Activated naive CD4-positive, alpha-beta T cell treated with anti-CD3 and anti-CD28 coated beads, Interleukin-2, amount 50 U/mL, for 24 hours (primary cell): ENCODE measurements around the gene RABGAP1L.
"Not testable (repeated sequence)": the region's sequence is repeated elsewhere in the genome, so short reads cannot be mapped to it uniquely, and the experiment has no call there.

ENCODE experiments used
- H3K27ac Mint-ChIP-seq: one replicate; pipeline ENCODE4 v1.8.0; 2021; ENCODE audit warnings: mild to moderate bottlenecking, mixed read lengths
- H3K27me3 Mint-ChIP-seq: one replicate; pipeline ENCODE4 v1.8.0; 2021; ENCODE audit warnings: mixed read lengths
- H3K36me3 Mint-ChIP-seq: one replicate; pipeline ENCODE4 v1.8.0; 2021; ENCODE audit warnings: mixed read lengths
- H3K4me1 Mint-ChIP-seq: one replicate; pipeline ENCODE4 v1.8.0; 2021; ENCODE audit warnings: mixed read lengths
- H3K4me3 Mint-ChIP-seq: one replicate; pipeline ENCODE4 v1.8.0; 2021; ENCODE audit warnings: mild to moderate bottlenecking, mixed read lengths
- H3K9me3 Mint-ChIP-seq: one replicate; pipeline ENCODE4 v1.8.0; 2021; ENCODE audit warnings: mixed read lengths

Gene RABGAP1L

DNA sequence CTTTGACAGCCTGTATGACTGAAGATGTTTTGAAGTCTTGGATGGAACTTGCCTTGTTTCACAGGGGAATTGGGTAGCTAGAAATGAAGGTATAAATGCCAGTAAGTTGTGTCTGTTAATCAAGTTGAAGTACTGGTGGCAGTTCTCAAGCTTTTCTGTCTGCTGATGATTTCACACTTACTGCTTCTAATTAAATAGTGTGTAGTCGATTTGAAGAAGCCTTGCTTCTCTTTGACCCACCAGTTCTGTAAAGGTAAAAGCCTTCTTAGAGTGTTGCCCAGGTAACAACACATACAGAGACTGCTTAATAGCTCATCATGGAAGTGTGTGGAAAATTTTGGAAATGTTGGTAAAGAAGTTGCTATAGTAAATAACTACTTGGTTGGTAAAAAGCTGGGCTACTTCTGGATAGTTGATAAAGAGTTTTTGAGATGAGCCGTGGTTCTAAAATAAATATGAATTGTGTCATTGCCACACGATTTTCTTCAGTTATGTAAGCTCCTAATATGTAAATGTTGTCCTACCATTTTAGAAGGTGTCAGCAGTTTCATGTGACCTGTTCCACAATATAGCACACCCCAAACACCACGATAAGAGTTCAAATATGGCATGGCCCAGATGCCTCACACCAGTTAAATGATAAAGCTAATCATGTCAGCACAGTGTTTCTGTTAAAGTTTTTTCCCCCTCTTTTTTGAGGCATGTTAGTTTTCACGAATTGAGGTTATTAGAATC lies 7.4 kb downstream of the RABGAP1L start:
- Mint-ChIP-seq H3K36me3 (peaks cover 5% of the 10 kb centered on the region), H3K9me3 (no peaks in the 10 kb centered on the region), H3K4me1 (peaks cover 65% of the 10 kb centered on the region), H3K4me3 (no peak overlapping the region), H3K27me3 (no peaks in the 10 kb centered on the region), H3K27ac (peak overlapping the region; percentile 33)

DNA sequence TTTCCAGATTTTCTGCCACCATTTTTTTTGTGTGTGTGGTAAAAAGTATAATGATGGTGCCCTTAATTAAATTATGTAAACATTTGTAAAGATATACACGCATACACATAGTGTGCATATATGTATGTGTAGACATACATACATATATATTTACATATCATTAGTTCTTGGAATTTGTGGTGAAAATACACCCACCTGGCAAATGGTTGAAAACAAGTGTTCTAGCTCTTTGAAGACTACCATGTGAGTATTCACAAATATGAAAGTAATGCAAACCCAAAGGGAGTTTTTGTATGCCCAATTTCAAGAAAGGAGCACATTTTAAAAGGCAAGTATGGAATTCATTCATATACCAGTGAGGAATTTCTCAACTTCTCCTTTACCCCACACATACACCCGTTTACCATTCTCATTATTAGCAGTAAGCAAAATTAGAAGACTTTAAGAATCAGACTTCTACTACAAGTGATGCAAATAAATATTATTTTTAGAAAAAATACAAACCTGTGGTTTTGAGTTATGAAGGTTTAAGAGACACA lies 8.0 kb downstream of the RABGAP1L start:
- H3K4me1 Mint-ChIP-seq: peaks cover 65% of the 10 kb centered on the region
- no peaks in the 10 kb centered on the region for H3K9me3 Mint-ChIP-seq
- no peak overlapping the region for H3K27ac Mint-ChIP-seq
- H3K4me3 Mint-ChIP-seq: no peak overlapping the region
- no peaks in the 10 kb centered on the region for H3K27me3 Mint-ChIP-seq
- H3K36me3 Mint-ChIP-seq: peaks cover 5% of the 10 kb centered on the region

DNA sequence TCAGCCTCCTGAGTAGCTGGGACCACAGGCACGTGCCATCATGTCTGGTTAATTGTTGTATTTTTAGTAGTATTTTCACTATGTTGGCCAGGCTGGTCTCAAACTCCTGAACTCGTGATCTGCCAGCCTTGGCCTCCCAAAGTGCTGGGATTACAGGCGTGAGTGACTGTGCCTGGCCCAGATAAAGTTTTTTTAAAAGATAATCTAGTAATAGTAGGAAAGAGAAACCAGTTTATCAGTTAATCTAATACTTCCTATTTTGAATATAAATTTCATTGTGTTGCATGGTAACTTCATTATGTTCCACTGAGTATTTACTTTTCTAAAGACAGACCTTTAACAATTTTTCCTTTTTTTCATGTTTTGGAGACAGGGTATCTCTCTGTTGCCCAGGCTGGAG lies 10.0 kb downstream of the RABGAP1L start:
- Mint-ChIP-seq H3K9me3 (no peaks in the 10 kb centered on the region), H3K36me3 (peaks cover 4% of the 10 kb centered on the region), H3K27ac (no peak overlapping the region), H3K27me3 (no peaks in the 10 kb centered on the region), H3K4me3 (no peak overlapping the region), H3K4me1 (peaks cover 66% of the 10 kb centered on the region)

DNA sequence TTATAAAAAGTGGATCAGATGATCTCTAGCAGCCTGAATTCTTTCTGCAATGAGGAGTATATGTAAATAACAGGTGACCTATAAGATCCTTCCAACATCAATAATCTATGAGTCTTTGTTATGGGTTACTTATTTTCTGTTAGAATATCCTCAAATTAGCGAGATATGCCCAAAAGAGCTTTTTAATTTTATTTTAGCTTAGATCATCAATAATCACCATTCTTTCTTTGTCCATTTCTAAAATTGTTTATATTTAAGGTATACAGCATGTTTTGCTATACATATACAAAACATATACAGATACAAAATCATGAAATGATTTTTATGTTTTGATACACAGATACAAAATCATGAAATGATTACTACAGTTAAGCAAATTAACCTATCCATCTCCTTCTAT lies 11.8 kb downstream of the RABGAP1L start:
- Mint-ChIP-seq H3K27me3 (no peaks in the 10 kb centered on the region), H3K36me3 (no peaks in the 10 kb centered on the region), H3K4me3 (no peak overlapping the region), H3K4me1 (peaks cover 56% of the 10 kb centered on the region), H3K9me3 (no peaks in the 10 kb centered on the region), H3K27ac (no peak overlapping the region)

DNA sequence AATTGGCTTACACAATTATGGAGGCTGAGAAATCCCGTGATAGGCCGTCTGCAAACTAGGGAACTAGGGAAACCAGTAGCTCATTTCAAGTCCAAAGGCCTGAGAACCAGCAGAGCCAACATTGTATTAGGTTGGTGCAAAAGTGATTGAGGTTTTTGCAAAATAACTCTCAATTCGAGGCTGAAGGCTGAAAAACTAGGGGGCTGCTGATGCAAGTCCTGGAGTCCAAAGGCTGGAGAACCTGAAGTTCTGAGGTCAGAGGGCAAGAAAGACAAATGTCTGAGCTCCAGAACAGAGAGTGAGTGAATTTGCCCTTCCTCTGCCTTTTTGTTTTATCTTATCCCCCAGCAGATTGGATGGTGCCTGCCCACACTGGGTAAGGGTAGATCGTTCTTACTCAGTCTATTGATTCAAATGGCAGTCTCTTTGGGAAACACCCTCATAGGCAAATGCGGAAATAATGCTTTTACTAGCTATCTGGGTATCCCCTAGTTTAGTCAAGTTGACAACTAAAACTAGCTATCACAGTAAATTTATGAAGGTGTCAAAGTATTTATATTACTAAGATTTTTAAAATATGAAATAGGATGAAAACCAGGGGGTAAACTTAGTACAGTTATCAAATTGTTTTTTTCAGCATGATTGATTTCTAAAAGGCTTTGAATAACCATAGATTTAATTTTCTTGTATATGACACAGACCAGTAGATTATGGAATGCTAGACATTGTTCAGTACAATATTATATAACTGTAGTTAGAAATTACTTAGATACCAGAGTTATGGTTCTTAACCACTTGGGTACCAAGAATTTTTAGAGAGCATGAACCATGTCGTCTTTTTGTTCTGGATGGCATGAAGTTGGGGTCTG lies 15.4 kb downstream of the RABGAP1L start:
- H3K4me3 Mint-ChIP-seq: no peak overlapping the region
- H3K27me3 Mint-ChIP-seq: no peaks in the 10 kb centered on the region
- peaks cover 11% of the 10 kb centered on the region for H3K36me3 Mint-ChIP-seq
- no peak overlapping the region for H3K27ac Mint-ChIP-seq
- peaks cover 45% of the 10 kb centered on the region for H3K4me1 Mint-ChIP-seq
- H3K9me3 Mint-ChIP-seq: no peaks in the 10 kb centered on the region

DNA sequence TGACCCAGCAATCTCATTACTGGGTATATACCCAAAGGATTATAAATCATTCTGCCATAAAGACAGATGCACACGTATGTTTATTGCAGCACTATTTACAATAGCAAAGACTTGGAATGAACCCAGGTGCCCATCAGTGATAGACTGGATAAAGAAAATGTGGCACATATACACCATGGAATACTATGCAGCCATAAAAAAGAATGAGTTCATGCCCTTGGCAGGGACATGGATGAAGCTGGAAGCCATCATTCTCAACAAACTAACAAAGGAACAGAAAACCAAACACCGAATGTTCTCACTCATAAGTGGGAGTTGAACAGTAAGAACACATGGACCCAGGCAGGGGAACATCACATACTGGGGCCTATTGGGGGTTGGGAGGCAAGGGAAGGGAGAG lies 19.1 kb downstream of the RABGAP1L start:
- Mint-ChIP-seq H3K4me1 (peaks cover 38% of the 10 kb centered on the region), H3K36me3 (peaks cover 11% of the 10 kb centered on the region)
- H3K9me3 Mint-ChIP-seq, H3K27me3 Mint-ChIP-seq, H3K27ac Mint-ChIP-seq, H3K4me3 Mint-ChIP-seq: not testable (repeated sequence)

DNA sequence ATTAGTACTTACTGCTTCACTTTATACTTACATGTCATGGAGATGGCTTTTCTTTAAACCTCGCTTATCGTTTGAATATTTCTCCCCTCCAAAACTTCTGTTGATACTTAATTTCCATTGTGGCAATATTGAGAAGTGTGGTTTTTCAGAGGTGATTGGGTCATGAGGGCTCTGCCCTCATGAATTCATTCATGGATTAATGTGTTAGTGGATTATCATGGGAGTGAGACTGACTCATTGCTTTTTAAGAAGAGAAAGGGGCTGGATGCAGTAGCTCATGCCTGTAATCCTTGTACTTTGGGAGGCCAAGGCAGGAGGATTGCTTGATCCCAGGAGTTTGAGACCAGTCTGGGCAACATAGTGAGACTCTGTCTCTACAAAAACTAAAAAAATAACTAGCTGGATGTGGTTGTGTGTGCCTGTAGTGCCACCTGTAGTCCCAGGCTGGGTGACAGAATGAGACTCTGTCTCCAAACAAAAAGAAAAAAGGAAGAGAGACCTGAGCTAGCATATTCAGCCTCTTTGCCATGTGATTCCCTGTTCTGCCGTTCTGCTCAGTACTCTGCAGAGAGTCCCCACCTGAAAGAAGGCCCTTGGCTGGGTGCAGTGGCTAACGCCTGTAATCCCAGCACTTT lies 30.2 kb downstream of the RABGAP1L start:
- Mint-ChIP-seq H3K4me1 (peaks cover 38% of the 10 kb centered on the region), H3K9me3 (peaks cover 7% of the 10 kb centered on the region), H3K27me3 (no peaks in the 10 kb centered on the region), H3K27ac (peak overlapping the region; percentile 21), H3K36me3 (peaks cover 7% of the 10 kb centered on the region), H3K4me3 (no peak overlapping the region)

DNA sequence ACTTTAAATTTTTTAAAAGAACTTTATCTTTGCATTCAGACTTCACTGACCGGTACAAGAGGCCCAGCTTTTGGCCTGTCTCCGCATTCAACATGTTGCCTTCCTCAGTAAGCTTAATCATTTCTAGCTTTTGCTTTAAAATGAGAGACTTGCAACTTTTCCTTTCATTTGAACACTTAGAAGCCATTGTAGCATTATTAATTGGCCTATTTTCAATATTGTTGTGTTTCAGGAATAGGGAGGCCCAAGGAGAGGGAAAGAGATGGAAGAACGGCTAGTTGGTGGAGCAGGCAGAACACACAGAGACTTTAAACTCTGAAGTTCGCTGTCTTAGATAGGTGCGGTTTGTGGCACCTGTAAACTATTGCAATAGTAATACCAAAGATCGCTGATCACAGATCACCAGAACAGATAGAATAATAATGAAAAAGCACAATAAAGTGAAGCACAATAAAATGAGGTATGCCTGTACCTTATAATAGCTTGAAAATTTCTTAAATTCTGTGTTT lies 31.4 kb downstream of the RABGAP1L start:
- peaks cover 42% of the 10 kb centered on the region for H3K4me1 Mint-ChIP-seq
- peaks cover 7% of the 10 kb centered on the region for H3K9me3 Mint-ChIP-seq
- H3K27ac Mint-ChIP-seq: no peak overlapping the region
- H3K4me3 Mint-ChIP-seq: no peak overlapping the region
- peaks cover 5% of the 10 kb centered on the region for H3K36me3 Mint-ChIP-seq
- no peaks in the 10 kb centered on the region for H3K27me3 Mint-ChIP-seq

DNA sequence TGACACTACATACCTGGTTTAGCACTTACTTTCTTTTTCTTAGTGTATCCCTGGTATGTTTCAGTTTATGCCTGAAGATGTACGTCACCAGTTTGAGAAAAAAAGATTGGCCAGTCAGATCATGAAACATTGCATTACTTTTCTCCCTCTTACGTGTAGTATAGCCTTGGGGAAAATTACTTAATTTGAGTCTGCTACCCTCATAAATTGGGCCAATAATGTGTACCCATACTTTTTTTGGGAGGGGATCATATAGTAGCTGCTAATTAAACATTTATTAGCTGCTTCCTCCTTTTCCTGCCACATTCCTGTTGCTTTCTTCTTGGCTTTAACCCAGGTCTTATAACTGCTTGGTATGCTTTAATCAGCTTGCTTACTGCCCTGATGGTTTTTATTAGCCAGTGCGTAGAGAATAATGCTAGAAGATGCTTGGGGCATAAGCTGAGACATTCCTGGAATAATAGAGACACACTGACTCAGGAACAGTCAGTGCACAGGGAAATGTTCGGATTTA lies 32.1 kb downstream of the RABGAP1L start:
- Mint-ChIP-seq H3K27ac (no peak overlapping the region), H3K36me3 (peaks cover 5% of the 10 kb centered on the region), H3K27me3 (no peaks in the 10 kb centered on the region), H3K9me3 (peaks cover 7% of the 10 kb centered on the region), H3K4me1 (peaks cover 42% of the 10 kb centered on the region), H3K4me3 (no peak overlapping the region)

DNA sequence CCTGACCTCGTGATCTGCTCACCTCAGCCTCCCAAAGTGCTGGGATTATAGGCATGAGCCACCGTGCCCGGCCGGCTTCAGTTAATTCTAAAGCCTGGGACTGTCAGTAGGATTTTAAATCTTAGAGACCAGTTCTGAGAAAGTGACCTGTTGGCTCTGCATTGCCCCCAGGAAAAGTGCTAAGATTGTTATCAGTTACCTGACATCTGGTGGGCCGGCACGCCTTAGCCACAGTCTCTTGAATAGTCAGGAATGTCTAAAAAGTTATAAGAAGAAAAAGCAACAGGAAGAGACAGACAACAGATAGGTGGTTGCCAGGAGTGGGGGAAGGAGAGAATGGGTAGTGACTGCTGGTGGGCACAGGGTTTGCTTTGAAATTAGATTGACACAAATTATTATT lies 35.1 kb downstream of the RABGAP1L start:
- Mint-ChIP-seq H3K4me3 (no peak overlapping the region), H3K27me3 (no peaks in the 10 kb centered on the region), H3K36me3 (peaks cover 5% of the 10 kb centered on the region), H3K4me1 (peaks cover 43% of the 10 kb centered on the region), H3K27ac (no peak overlapping the region), H3K9me3 (no peaks in the 10 kb centered on the region)

DNA sequence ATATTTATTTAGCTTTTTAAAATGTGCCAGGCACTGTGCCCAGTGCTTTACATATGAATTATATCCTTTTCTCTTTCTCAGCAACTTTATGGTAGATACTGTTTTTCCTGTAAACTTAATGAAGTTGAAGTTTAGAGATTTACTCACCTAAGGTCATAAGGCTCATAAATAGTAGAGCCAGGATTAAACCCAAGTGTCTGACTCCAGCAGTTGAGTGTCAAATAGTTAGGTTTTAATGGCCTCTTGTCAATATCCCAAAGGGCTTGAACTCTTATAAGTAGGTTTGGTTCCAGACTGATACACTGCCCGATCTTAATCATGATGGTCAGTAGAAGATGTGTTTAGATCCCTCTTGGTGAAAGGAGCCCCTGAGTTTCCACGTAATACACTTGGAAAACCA lies 37.8 kb downstream of the RABGAP1L start:
- Mint-ChIP-seq H3K9me3 (no peaks in the 10 kb centered on the region), H3K36me3 (peaks cover 8% of the 10 kb centered on the region), H3K4me1 (peaks cover 44% of the 10 kb centered on the region), H3K27ac (no peak overlapping the region), H3K27me3 (no peaks in the 10 kb centered on the region), H3K4me3 (no peak overlapping the region)

DNA sequence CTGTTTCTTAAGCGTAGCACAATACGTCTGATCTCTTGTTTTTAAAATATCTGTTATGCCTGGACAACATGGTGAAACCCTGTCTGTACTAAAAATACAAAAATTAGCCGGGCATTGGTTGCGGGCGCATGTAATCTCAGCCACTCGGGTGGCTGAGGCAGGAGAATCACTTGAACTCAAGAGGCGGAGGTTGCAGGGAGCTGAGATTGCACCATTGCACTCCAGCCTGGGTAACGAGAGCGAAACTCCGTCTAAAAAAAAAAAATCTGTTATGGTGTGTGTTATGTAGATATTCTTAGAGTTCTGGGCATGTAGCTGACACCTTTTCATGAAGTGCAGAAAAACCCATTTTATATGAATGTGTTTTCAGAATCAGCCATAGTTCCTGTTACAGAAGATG lies 38.2 kb downstream of the RABGAP1L start:
- no peaks in the 10 kb centered on the region for H3K9me3 Mint-ChIP-seq
- no peaks in the 10 kb centered on the region for H3K27me3 Mint-ChIP-seq
- H3K4me3 Mint-ChIP-seq: no peak overlapping the region
- peaks cover 8% of the 10 kb centered on the region for H3K36me3 Mint-ChIP-seq
- no peak overlapping the region for H3K27ac Mint-ChIP-seq
- H3K4me1 Mint-ChIP-seq: peaks cover 44% of the 10 kb centered on the region

DNA sequence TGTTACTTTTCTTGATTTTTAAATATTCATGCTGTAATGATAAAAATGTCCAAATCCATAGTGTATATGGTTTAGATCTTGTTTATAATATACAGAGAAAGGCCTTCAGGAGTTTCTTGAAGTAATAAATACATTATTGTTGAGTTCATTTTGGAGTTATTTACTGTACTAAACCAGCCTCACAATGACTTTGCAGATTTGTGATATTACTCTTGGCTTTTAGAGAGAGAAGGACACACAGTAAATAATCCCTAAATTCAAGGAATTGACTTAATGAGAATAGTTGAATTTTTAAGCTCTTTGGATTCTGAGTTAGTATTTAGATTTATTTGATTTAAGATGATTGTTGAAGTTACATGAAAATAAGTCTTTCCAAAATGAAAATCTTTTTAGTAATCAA lies 38.9 kb downstream of the RABGAP1L start:
- Mint-ChIP-seq H3K4me3 (no peak overlapping the region), H3K27me3 (no peaks in the 10 kb centered on the region), H3K27ac (no peak overlapping the region), H3K9me3 (no peaks in the 10 kb centered on the region), H3K4me1 (peaks cover 47% of the 10 kb centered on the region), H3K36me3 (peaks cover 10% of the 10 kb centered on the region)

DNA sequence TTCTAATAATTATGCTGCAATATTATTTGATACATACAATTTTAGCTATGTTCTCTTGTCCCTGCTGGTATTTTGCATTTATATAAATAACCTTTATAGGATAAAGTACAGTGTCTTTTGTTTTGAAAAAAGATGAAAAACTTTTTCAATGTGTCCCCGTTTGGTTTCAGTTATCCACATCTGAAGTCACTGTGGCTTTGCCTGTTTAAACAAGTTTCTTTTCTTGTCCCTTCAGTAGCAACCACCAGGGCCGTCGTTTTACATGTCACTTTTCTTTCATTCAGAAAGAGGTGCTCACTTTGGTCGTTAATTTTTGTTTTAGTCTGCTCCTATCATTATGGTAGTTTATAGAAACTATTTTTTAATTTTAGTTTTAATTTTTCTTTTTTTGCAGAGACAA lies 41.4 kb downstream of the RABGAP1L start:
- H3K27me3 Mint-ChIP-seq: no peaks in the 10 kb centered on the region
- no peak overlapping the region for H3K27ac Mint-ChIP-seq
- H3K9me3 Mint-ChIP-seq: no peaks in the 10 kb centered on the region
- peaks cover 18% of the 10 kb centered on the region for H3K36me3 Mint-ChIP-seq
- H3K4me3 Mint-ChIP-seq: no peak overlapping the region
- peaks cover 52% of the 10 kb centered on the region for H3K4me1 Mint-ChIP-seq

DNA sequence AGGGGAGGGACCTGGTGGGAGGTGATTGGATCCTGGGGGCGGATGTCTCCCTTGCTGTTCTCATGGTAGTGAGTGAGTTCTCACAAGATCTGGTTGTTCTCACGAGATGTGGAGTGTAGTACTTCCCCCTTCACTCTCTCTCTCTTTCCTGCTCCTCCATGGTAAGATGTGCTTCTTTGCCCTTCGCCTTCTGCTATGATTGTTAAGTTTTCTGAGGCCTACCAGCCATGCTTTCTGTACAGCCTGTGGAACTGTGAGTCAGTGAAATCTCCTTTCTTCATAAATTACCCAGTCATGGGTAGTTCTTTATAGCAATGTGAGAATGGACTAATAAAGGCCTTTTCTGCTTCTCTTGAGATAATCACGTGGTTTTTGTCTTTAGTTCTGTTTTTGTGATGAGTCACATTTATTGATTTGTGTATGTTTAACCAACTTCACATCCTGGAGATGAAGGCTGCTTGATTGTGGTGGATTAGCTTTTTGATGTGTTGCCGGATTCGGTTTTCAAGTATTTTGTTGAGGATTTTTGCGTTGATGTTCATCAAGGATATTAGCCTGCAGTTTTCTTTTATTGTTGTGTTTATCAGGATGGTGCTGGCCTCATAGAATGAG lies 45.5 kb downstream of the RABGAP1L start:
- Mint-ChIP-seq H3K36me3 (peaks cover 19% of the 10 kb centered on the region), H3K27ac (no peak overlapping the region), H3K4me1 (peaks cover 62% of the 10 kb centered on the region)

More for the DNA sequence above, 45.5 kb downstream of the RABGAP1L start:
- Mint-ChIP-seq H3K9me3 (peaks cover 4% of the 10 kb centered on the region), H3K27me3 (no peaks in the 10 kb centered on the region), H3K4me3 (peak overlapping the region; percentile 23)
